ENCODE results near the gene SNX17.

DNA sequence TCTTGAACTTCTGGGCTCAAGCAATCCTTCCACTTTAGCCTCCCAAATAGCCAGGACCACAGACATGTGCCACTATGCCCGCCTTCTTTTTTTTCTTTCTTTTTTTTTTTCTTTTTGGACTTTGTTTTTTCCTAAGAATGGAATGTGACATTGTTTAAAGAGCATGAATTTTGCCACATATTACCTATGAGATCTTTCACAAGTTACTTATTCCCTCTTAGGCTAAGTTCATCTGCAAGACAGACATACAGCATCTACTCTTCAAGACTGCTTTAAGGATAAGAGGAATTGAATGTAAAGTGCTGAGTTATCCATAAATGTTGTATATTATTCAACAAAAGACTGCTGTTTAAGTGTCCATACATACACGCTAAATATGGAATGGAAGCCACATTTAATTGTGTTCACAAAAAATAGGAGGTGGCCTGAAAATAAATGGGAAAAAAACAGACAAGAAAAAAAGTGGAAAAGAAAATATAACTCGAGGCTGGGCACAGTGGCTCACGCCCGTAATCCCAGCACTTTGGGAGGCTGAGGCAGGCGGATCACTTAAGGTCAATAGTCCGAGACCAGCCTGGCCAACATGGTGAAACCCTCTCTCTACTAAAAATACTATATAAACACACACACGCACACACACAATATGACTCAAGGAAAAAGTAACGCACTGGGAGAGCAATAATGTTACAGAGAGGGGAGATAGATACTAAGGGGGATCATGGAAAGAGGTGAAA, 42.2 kb downstream of the SNX17 start:
- TF ChIP-seq, protein P1, sequence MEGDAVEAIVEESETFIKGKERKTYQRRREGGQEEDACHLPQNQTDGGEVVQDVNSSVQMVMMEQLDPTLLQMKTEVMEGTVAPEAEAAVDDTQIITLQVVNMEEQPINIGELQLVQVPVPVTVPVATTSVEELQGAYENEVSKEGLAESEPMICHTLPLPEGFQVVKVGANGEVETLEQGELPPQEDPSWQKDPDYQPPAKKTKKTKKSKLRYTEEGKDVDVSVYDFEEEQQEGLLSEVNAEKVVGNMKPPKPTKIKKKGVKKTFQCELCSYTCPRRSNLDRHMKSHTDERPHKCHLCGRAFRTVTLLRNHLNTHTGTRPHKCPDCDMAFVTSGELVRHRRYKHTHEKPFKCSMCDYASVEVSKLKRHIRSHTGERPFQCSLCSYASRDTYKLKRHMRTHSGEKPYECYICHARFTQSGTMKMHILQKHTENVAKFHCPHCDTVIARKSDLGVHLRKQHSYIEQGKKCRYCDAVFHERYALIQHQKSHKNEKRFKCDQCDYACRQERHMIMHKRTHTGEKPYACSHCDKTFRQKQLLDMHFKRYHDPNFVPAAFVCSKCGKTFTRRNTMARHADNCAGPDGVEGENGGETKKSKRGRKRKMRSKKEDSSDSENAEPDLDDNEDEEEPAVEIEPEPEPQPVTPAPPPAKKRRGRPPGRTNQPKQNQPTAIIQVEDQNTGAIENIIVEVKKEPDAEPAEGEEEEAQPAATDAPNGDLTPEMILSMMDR (IDR thresholded peaks at IDR 0.05; ENCODE audit: extremely low read depth in 1 of 2, insufficient read depth in 1 of 2, low read depth in 1 of 2, low read length in 2 of 2): no peak
- TF ChIP-seq POLR2A (IDR thresholded peaks at IDR 0.05; ENCODE audit: low read depth, low read length) (no peak), JUN (IDR thresholded peaks at IDR 0.05; ENCODE audit: borderline replicate concordance, insufficient read depth, insufficient read length, low read depth) (no peak), POLR2AphosphoS5 (IDR thresholded peaks at IDR 0.05; ENCODE audit: insufficient read depth, low read depth, low read length) (no peak), EZH2 (IDR thresholded peaks at IDR 0.05; ENCODE audit: borderline replicate concordance, low read depth, low read length, severe bottlenecking) (no peak), GATA2 (IDR thresholded peaks at IDR 0.05; ENCODE audit: insufficient read depth, insufficient read length, low read depth, low read length) (no peak), MYC (IDR thresholded peaks at IDR 0.05; ENCODE audit: low read depth, low read length) (no peak)
